Endothelial cell of umbilical vein (primary cell): ENCODE measurements around the gene FLVCR2. TPM values are rescaled to one million over a fixed set of nuclear protein-coding genes. Genes with fewer than 3 reads are reported as not detected.

Experiments used
- BruUV-seq: library from RNA; stranded (reverse); fragments of 400-500 nt; replicated peaks from 2 replicates; lab custom pipeline; 2021; lab: Mats Ljungman, UMichigan
- CTCF ChIA-PET: fragments of 300-600, 350-600 bp; sonication (Branson Sonifier 250); formaldehyde crosslinking; loops from one replicate; lab custom pipeline; 2021; ENCODE audit warnings: antibody characterized with exemption, inconsistent platforms; lab: Charles Lee
- POLR2A ChIA-PET: fragments of 300-600, 350-600 bp; sonication (Branson Sonifier 250); formaldehyde crosslinking; loops from one replicate; lab custom pipeline; 2021; ENCODE audit warnings: antibody characterized with exemption, inconsistent platforms; lab: Charles Lee
- DNase-seq: peaks from one replicate; pipeline ENCODE4 v3.0.0-alpha.2; 2011; ENCODE audit warnings: low read depth, low spot score
- FAIRE-seq: peaks from 2 replicates; lab custom pipeline; 2011; peaks lifted over from hg19 to GRCh38; lab: Jason Lieb, UNC
- H2AFZ ChIP-seq: 2 replicates; pipeline ENCODE4 v1.6.0; 2012; ENCODE audit warnings: low read depth, low read length, control low read depth, inconsistent platforms
- H3K27ac ChIP-seq: 2 replicates; pipeline ENCODE4 v1.5.1; 2011; ENCODE audit warnings: low read depth, mild to moderate bottlenecking, control low read depth, low read length, moderate library complexity; ENCODE audit not compliant: insufficient read depth
- H3K27me3 ChIP-seq, 2 experiments: 2 replicates each; pipeline versions ENCODE4 v1.6.0 to v1.6.1; 2011; ENCODE audit warnings: low read length in 2 of 2, mixed read lengths in 1 of 2; ENCODE audit not compliant: control insufficient read depth in 2 of 2, insufficient read depth in 2 of 2
- H3K36me3 ChIP-seq, 2 experiments: 2 replicates in 1 of 2; 3 replicates in 1 of 2; pipeline ENCODE4 v1.5.1; 2011; ENCODE audit warnings: low read length in 2 of 2, mild to moderate bottlenecking in 1 of 2, moderate library complexity in 1 of 2; ENCODE audit not compliant: control insufficient read depth in 2 of 2, insufficient read depth in 2 of 2; ENCODE audit errors: extremely low read depth in 1 of 2
- H3K4me1 ChIP-seq: 3 replicates; pipeline ENCODE4 v1.5.1; 2011; ENCODE audit warnings: mild to moderate bottlenecking, low read length; ENCODE audit not compliant: control insufficient read depth, insufficient read depth; ENCODE audit errors: extremely low read depth
- H3K4me2 ChIP-seq: 2 replicates; pipeline ENCODE4 v1.6.1; 2011; ENCODE audit warnings: low read length, control low read depth, mixed read lengths; ENCODE audit not compliant: insufficient read depth
- H3K4me3 ChIP-seq, 3 experiments: fragments of 200-600 bp in 1 of 3; sonication (generic), shearing (Covaris generic) in 1 of 3; replicated peaks in 1 of 3; 2 replicates each; pipeline ENCODE4 v1.5.1; 2011 to 2016; ENCODE audit warnings: control low read depth in 3 of 3, low read length in 3 of 3, mild to moderate bottlenecking in 2 of 3, inconsistent platforms in 1 of 3, low read depth in 1 of 3, moderate library complexity in 1 of 3; ENCODE audit not compliant: insufficient read depth in 1 of 3
- H3K79me2 ChIP-seq: 2 replicates; pipeline ENCODE4 v1.6.0; 2012; ENCODE audit warnings: low read length, inconsistent platforms; ENCODE audit not compliant: control insufficient read depth, insufficient read depth
- H3K9ac ChIP-seq: replicated peaks from 2 replicates; pipeline ENCODE3; 2011; ENCODE audit warnings: low read length, control low read depth; ENCODE audit not compliant: insufficient read depth; ENCODE audit errors: extremely low read depth
- H3K9me1 ChIP-seq: replicated peaks from 3 replicates; pipeline ENCODE4 v1.6.0; 2011; ENCODE audit warnings: mild to moderate bottlenecking, low read length; ENCODE audit not compliant: control insufficient read depth, insufficient read depth; ENCODE audit errors: extremely low read depth
- H3K9me3 ChIP-seq: replicated peaks from 2 replicates; pipeline ENCODE4 v1.5.1; 2012; ENCODE audit warnings: low read length, inconsistent platforms; ENCODE audit not compliant: control insufficient read depth, insufficient read depth
- H4K20me1 ChIP-seq: replicated peaks from 2 replicates; pipeline ENCODE3; 2011; ENCODE audit warnings: mild to moderate bottlenecking, low read length; ENCODE audit not compliant: control insufficient read depth, insufficient read depth; ENCODE audit errors: extremely low read depth
- CTCF ChIP-seq, 2 donors: IDR thresholded peaks; 1 replicate in 1 of 2; 2 replicates in 1 of 2; pipeline ENCODE4 v1.5.1; 2011; ENCODE audit warnings: low read length in 2 of 2, mild to moderate bottlenecking in 2 of 2, moderate library complexity in 2 of 2, control low read depth in 1 of 2, inconsistent platforms in 1 of 2, low read depth in 1 of 2; ENCODE audit not compliant: insufficient read depth in 1 of 2; ENCODE audit errors: extremely low read depth in 1 of 2
- EZH2 ChIP-seq: IDR thresholded peaks from 2 replicates; pipeline ENCODE4 v1.6.1; 2012; ENCODE audit warnings: borderline replicate concordance, low read depth, mild to moderate bottlenecking, moderate library complexity, low read length, inconsistent platforms; ENCODE audit not compliant: severe bottlenecking
- FOS ChIP-seq: IDR thresholded peaks from 2 replicates; pipeline ENCODE4 v1.6.1; 2011; ENCODE audit warnings: mild to moderate bottlenecking, low read length, moderate library complexity, borderline replicate concordance; ENCODE audit not compliant: insufficient read depth
- GATA2 ChIP-seq: IDR thresholded peaks from 2 replicates; pipeline ENCODE4 v1.7.0; 2011; ENCODE audit warnings: low read depth, mild to moderate bottlenecking, moderate library complexity, mixed read lengths, low read length; ENCODE audit not compliant: insufficient read length, insufficient read depth
- JUN ChIP-seq: IDR thresholded peaks from 2 replicates; pipeline ENCODE4 v1.6.1; 2011; ENCODE audit warnings: borderline replicate concordance, low read depth; ENCODE audit not compliant: insufficient read length, insufficient read depth
- MYC ChIP-seq: IDR thresholded peaks from one replicate; pipeline ENCODE4 v1.6.1; 2011; ENCODE audit warnings: mild to moderate bottlenecking, low read depth, low read length
- dilution Hi-C: fragments of 300-500 bp; cut with MboI; formaldehyde crosslinking; loops from one replicate; pipeline ENCODE4 v1.15.0; 2019; ENCODE audit warnings: low sequenced_read_pairs; ENCODE audit not compliant: extremely low pct_ligation_motif_present
- intact Hi-C: fragments of 100-400 bp; cut with micrococcal nuclease; formaldehyde crosslinking; loops from one replicate; pipeline ENCODE4 v1.10.0; 2022
- polyA plus RNA-seq, 4 experiments: library from polyadenylated mRNA; depleted of rRNA in 3 of 4; stranded (reverse) in 3 of 4; unstranded in 1 of 4; fragments of >200 nt; gene quantifications; 2 replicates each; pipeline versions ENCODE4 v1.2.1 to v1.2.3, GENCODE V29; 2011 to 2012; ENCODE audit warnings: missing spikeins in 1 of 4
- total RNA-seq: library from RNA; stranded (reverse); gene quantifications from 2 replicates; pipeline ENCODE4 v1.2.3, GENCODE V29; 2021

The FLVCR2 gene
- total and polyA plus RNA-seq, 2 donors (not counting 3 experiments of a cell fraction or from before 2014, with no cell fraction given), result 1.4 to 4.9 TPM

GRCh38 chr14:75625034-75625433, 46.6 kb downstream of the FLVCR2 start:
- Histone ChIP-seq H3K9ac (no peak overlapping the region), H3K4me1 (no peaks in the 10 kb centered on the region), H2AFZ (no peak overlapping the region), H4K20me1 (no peaks in the 10 kb centered on the region), H3K4me2 (no peak overlapping the region), H3K79me2 (no peaks in the 10 kb centered on the region), H3K27ac (no peak overlapping the region), H3K4me3 (no peak overlapping the region), H3K36me3 (no peaks in the 10 kb centered on the region), H3K27me3 (peaks cover 0 to 6% of the 10 kb centered on the region in 2 experiments), H3K9me1 (no peaks in the 10 kb centered on the region), H3K9me3 (no peaks in the 10 kb centered on the region)
- no TSS peak for BruUV-seq
- FAIRE-seq, result no peak
- intact Hi-C loops (no loop called here), dilution Hi-C loops (no loop called here)
- ChIA-PET POLR2A (no interaction called here), CTCF (interaction anchor here (1.4 kb wide), 1 partner anchor 11 kb away, joined by 8 read pairs; no protein-coding TSS in a partner anchor)
- TF ChIP-seq MYC (no peak), CTCF (IDR thresholded peaks at IDR 0.05; ENCODE audit: extremely low read depth in 1 of 2, insufficient read depth in 1 of 2, low read depth in 1 of 2, low read length in 2 of 2) (no peak), FOS (no peak), EZH2 (no peak), GATA2 (no peak), JUN (no peak)
- no peak for DNase-seq
